ENCODE data around the gene SH2B2. TPM values are rescaled to one million over a fixed set of nuclear protein-coding genes. Genes with fewer than 3 reads are reported as not detected.

Gene SH2B2
- total and polyA plus RNA-seq, 2 donors (not counting 3 experiments of a cell fraction or from before 2014, with no cell fraction given): 0.69 to 0.73 TPM

- intact Hi-C loops (cut with micrococcal nuclease) (no loop called here), dilution Hi-C loops (cut with MboI; ENCODE audit: extremely low pct_ligation_motif_present, low sequenced_read_pairs) (no loop called here)
- Histone ChIP-seq H3K27ac (ENCODE audit: insufficient read depth, low read depth, low read length) (no peak overlapping the region), H3K4me3 (replicated peaks in 1 of 3; ENCODE audit: insufficient read depth in 1 of 3, low read depth in 1 of 3, low read length in 3 of 3) (no peak overlapping the region), H3K36me3 (ENCODE audit: control insufficient read depth in 2 of 2, extremely low read depth in 1 of 2, insufficient read depth in 2 of 2, low read length in 2 of 2) (no peaks in the 10 kb centered on the region), H4K20me1 (replicated peaks; ENCODE audit: control insufficient read depth, extremely low read depth, insufficient read depth, low read length) (no peaks in the 10 kb centered on the region), H2AFZ (ENCODE audit: low read depth, low read length) (no peak overlapping the region), H3K27me3 (ENCODE audit: control insufficient read depth in 2 of 2, insufficient read depth in 2 of 2, low read length in 2 of 2) (peaks cover 0 to 5% of the 10 kb centered on the region in 2 experiments), H3K4me1 (ENCODE audit: control insufficient read depth, extremely low read depth, insufficient read depth, low read length) (peaks cover 10% of the 10 kb centered on the region), H3K9me3 (replicated peaks; ENCODE audit: control insufficient read depth, insufficient read depth, low read length) (no peaks in the 10 kb centered on the region), H3K9me1 (replicated peaks; ENCODE audit: control insufficient read depth, extremely low read depth, insufficient read depth, low read length) (no peaks in the 10 kb centered on the region), H3K79me2 (ENCODE audit: control insufficient read depth, insufficient read depth, low read length) (no peaks in the 10 kb centered on the region), H3K4me2 (ENCODE audit: insufficient read depth, low read length) (no peak overlapping the region), H3K9ac (replicated peaks; ENCODE audit: extremely low read depth, insufficient read depth, low read length) (no peak overlapping the region)
- TF ChIP-seq MAX (IDR thresholded peaks at IDR 0.05; ENCODE audit: insufficient read depth, insufficient read length): no peak
- TF ChIP-seq FOS (IDR thresholded peaks at IDR 0.05; ENCODE audit: borderline replicate concordance, insufficient read depth, low read length): no peak
- TF ChIP-seq POLR2AphosphoS5 (IDR thresholded peaks at IDR 0.05; ENCODE audit: insufficient read depth, low read depth, low read length): no peak
- TF ChIP-seq POLR2A (IDR thresholded peaks at IDR 0.05; ENCODE audit: low read depth, low read length): no peak
- no peak for TF ChIP-seq EZH2 (IDR thresholded peaks at IDR 0.05; ENCODE audit: borderline replicate concordance, low read depth, low read length, severe bottlenecking)
- FAIRE-seq (no peak), DNase-seq (ENCODE audit: low read depth, low spot score) (no peak)
- POLR2A ChIA-PET: no interaction called here
- CTCF ChIA-PET: no interaction called here
- BruUV-seq (replicated peaks): no TSS peak
These were observed 1.7 kb upstream of the SH2B2 start for GRCh38 chr7:102284891-102285539.

- CTCF ChIA-PET: no interaction called here
- TF ChIP-seq GATA2 (IDR thresholded peaks at IDR 0.05; ENCODE audit: insufficient read depth, insufficient read length, low read depth, low read length) (no peak), FOS (IDR thresholded peaks at IDR 0.05; ENCODE audit: borderline replicate concordance, insufficient read depth, low read length) (no peak), CTCF (IDR thresholded peaks at IDR 0.05; ENCODE audit: extremely low read depth in 1 of 2, insufficient read depth in 1 of 2, low read depth in 1 of 2, low read length in 2 of 2) (no peak), JUN (IDR thresholded peaks at IDR 0.05; ENCODE audit: borderline replicate concordance, insufficient read depth, insufficient read length, low read depth) (no peak), POLR2A (IDR thresholded peaks at IDR 0.05; ENCODE audit: low read depth, low read length) (no peak), MAX (IDR thresholded peaks at IDR 0.05; ENCODE audit: insufficient read depth, insufficient read length) (no peak), EZH2 (IDR thresholded peaks at IDR 0.05; ENCODE audit: borderline replicate concordance, low read depth, low read length, severe bottlenecking) (no peak), POLR2AphosphoS5 (IDR thresholded peaks at IDR 0.05; ENCODE audit: insufficient read depth, low read depth, low read length) (no peak), MYC (IDR thresholded peaks at IDR 0.05; ENCODE audit: low read depth, low read length) (no peak)
- Histone ChIP-seq H3K79me2 (ENCODE audit: control insufficient read depth, insufficient read depth, low read length) (no peaks in the 10 kb centered on the region), H3K4me3 (replicated peaks in 1 of 3; ENCODE audit: insufficient read depth in 1 of 3, low read depth in 1 of 3, low read length in 3 of 3) (peak overlapping the region in 1 of 3 experiments; percentile 75), H3K9ac (replicated peaks; ENCODE audit: extremely low read depth, insufficient read depth, low read length) (no peak overlapping the region), H2AFZ (ENCODE audit: low read depth, low read length) (peak overlapping the region; percentile 59), H3K9me1 (replicated peaks; ENCODE audit: control insufficient read depth, extremely low read depth, insufficient read depth, low read length) (no peaks in the 10 kb centered on the region), H3K27me3 (ENCODE audit: control insufficient read depth in 2 of 2, insufficient read depth in 2 of 2, low read length in 2 of 2) (peaks cover 0 to 5% of the 10 kb centered on the region in 2 experiments), H3K36me3 (ENCODE audit: control insufficient read depth in 2 of 2, extremely low read depth in 1 of 2, insufficient read depth in 2 of 2, low read length in 2 of 2) (no peaks in the 10 kb centered on the region), H3K4me2 (ENCODE audit: insufficient read depth, low read length) (peak overlapping the region; percentile 20), H3K4me1 (ENCODE audit: control insufficient read depth, extremely low read depth, insufficient read depth, low read length) (peaks cover 10% of the 10 kb centered on the region), H4K20me1 (replicated peaks; ENCODE audit: control insufficient read depth, extremely low read depth, insufficient read depth, low read length) (no peaks in the 10 kb centered on the region), H3K27ac (ENCODE audit: insufficient read depth, low read depth, low read length) (no peak overlapping the region), H3K9me3 (replicated peaks; ENCODE audit: control insufficient read depth, insufficient read depth, low read length) (no peaks in the 10 kb centered on the region)
- dilution Hi-C loops (cut with MboI; ENCODE audit: extremely low pct_ligation_motif_present, low sequenced_read_pairs) (no loop called here), intact Hi-C loops (cut with micrococcal nuclease) (no loop called here)
- no peak for FAIRE-seq
- BruUV-seq (replicated peaks): no TSS peak
- no peak for DNase-seq (ENCODE audit: low read depth, low spot score)
- POLR2A ChIA-PET: no interaction called here
These were observed 980 bp upstream of the SH2B2 start for GRCh38 chr7:102285540-102286236.

Data from endothelial cell of umbilical vein (primary cell).